Subcutaneous preadipocyte (primary cell): ENCODE measurements around the gene C4orf36. TPM values are rescaled to one million over a fixed set of nuclear protein-coding genes. Genes with fewer than 3 reads are reported as not detected.

Experiments used
- total RNA-seq: library from RNA; depleted of rRNA; stranded (reverse); fragments of >200 nt; gene quantifications from 2 replicates; pipeline ENCODE4 v1.2.3, GENCODE V29; 2012

The C4orf36 gene, protein sequence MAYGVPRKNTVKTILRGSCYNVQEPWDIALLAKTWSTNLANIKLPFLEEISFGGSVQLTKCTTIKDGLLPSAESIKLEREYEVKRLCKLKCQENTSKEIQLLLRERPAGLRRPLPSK
- 0.39 TPM in 1 of 2 replicates, not detected in the other for total RNA-seq

GRCh38 chr4:86891762-86892635 lies at the start of gene C4orf36:
TSS of gene C4orf36 (minus strand) at chr4:86892422. CDS start at chr4:86891520, 902 bp downstream.

GRCh38 chr4:86934771-86935565 lies 42.7 kb upstream of the C4orf36 start, which contains the start of gene AFF1:
TSS of gene AFF1 (plus strand) at chr4:86935011. CDS start at chr4:86948534, 13,523 bp downstream.

DNA sequence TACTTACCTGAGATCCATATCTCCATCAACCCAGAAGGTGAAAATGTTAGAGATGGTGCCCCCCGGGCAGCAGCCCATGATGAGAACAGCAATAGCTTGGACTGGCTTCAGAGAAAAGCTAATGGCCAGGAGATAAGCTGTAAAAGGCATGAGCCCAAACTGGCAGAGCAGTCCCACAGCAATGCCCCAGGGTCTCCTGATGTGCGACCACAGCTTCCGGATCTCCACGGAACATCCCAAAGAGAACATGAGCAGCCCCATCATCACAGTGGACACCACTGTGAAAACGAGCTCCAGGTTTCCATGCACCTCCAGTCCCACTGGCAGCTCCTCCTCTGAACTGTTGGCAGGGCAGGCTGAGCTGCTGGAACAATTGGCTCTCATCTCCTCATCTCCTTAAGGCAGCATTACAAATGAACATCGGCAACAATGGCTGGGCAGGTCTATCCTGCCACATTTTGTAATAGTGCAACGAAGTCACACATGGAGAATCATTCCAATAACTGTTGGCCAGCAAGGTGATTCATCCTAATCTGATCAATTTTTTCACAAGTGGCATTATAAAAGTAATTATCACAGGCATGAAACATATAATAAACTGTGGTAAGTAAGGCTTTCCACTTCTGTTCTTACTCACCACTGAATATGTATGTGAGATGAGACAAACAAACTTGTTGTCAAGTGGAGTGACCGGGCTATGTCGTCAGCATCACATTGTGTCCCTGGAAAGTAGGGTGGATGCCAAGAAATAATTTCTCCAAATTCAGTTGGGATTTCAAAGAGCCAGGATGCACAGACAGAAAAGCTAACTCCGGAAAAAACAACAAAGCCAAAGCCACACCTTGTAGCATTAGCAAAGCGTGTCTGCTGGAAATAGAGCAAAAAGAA lies 43.2 kb downstream of the C4orf36 start, which contains the start of gene SLC10A6:
Gene SLC10A6 (minus strand): TSS at position 653 of the 888 bp plus-strand sequence. CDS start 269 bp downstream, at position 384.

Other genes starting within 250 kb of the C4orf36 start
- under 0.01 TPM in 1 of 2 replicates, not detected in the other for gene SLC10A6, start 43.0 kb downstream of the C4orf36 start, total RNA-seq
- 14.9 and 18.4 TPM in 2 replicates for gene AFF1, start 42.6 kb upstream of the C4orf36 start, total RNA-seq